HG03039 (cell line): ENCODE results near the gene BCDIN3D.

Source experiments
- ATAC-seq: cut with Tn5 transposase; IDR thresholded peaks from one replicate; pipeline ENCODE4 v1.9.1; 2021; ENCODE audit warnings: mild to moderate bottlenecking, moderate library complexity; ENCODE audit not compliant: unreplicated experiment

BCDIN3D gene

GRCh38 chr12:49823951-49824350 is 19.0 kb downstream of the BCDIN3D start:
- ATAC-seq = no peak

- no peak for ATAC-seq
Measured at GRCh38 chr12:49823350-49823749, 19.6 kb downstream of the BCDIN3D start.

- ATAC-seq = no peak
Measured at GRCh38 chr12:49821373-49822287, 21.3 kb downstream of the BCDIN3D start.

DNA sequence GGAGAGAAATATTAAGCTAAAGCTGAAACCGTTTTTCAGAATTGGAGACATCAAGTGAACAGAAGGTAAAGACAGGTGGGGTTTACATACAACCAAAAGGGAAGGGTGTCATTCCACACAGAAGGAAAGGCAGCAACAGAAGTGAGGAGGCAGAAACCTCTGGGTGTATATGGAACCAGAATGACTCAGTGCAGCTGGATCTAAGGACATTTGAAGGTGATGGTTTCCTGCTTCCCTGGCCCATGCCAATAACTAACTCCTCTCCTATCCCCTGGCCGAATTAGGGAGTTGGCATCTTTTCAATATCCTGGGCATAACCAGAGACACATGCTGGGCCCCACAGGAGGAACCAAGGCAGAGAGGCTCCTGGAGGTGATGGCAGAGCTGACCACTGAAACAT is 23.1 kb downstream of the BCDIN3D start:
- ATAC-seq = no peak

DNA sequence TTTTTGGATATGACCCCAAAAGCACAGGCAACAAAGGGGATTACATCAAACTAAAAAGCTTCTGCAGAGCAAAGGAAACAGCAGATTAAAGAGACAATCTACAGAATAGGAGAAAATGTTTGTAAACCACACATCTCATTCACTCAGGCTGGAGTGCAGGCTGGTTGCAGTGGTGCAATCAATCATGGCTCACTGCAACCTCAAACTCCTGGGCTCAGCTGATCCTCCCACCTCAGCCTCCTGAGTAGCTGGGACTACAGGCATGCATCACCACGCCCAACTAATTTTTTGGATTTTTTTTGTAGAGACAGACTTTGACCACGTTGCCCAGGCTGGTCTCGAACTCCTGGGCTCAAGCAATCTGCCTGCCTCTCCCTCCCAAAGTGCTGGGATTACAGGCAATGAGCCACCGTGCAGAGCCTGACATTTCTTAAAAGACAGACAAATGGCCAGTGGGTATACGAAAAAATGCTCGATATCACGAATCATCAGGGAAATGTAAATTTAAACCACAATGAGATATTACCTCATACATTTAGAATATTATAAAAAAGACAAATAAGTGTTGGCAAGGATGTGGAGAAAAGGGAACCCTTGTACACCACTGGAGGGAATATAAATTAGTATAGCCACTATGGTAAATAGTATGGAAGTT is 24.5 kb downstream of the BCDIN3D start:
- ATAC-seq = no peak

DNA sequence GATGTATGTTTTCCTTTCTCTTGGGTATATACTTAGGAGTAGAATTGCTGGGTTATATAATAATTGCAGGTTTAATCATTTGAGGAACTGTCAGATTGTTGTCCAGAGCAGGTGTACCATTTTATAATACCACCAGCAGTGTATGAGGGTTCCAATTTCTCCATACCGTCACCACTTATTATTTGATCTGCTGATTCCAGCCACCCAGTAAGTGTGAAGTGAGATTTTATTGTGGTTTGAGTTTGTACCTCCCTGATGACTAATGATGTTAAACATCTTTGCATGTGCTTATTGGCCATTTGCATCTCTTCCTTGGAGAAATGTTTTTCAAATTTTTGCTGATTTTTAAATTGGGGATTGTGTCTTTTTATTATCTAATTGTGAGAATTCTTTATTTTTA is 29.8 kb downstream of the BCDIN3D start:
- no peak for ATAC-seq

DNA sequence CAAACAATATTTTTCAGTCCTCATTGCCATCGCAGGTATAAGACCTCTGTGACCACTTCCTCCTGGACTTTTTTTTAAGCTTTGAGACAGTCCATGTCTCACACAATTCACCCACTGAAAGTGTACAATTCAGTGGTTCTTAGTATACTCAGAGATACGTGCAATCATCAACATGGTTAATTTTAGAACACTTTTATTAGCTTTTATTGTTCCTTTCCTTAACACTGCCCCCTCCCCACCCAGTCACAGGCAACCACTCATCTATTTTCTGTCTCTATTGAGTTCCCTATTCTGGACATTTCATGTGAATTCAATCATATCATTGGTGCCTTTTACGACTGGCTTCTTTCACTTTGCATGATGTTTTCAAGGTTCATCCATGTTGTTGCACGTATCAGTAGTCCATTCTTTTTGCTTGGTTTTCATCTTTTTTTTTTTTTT is 30.9 kb downstream of the BCDIN3D start:
- ATAC-seq = no peak

DNA sequence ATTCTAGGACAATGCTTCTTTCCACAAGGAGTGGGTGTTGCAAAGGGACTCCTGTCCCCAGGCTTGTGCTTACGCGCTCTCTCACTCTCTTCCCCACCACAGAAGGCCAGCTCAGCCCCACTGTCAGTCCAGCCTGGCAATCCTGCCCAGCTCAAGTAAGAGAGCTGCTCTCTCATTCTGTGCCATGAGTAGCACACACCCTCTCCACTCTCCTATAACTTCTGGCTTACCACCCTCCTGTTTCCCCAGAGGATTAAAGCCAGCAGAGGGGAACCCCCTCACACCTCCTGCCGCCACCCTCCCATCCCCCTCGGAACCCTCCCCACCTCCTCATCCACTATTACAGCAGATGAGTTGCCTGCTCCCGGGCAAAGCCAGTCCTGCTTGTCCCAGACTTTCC is 31.8 kb downstream of the BCDIN3D start:
- no peak for ATAC-seq

DNA sequence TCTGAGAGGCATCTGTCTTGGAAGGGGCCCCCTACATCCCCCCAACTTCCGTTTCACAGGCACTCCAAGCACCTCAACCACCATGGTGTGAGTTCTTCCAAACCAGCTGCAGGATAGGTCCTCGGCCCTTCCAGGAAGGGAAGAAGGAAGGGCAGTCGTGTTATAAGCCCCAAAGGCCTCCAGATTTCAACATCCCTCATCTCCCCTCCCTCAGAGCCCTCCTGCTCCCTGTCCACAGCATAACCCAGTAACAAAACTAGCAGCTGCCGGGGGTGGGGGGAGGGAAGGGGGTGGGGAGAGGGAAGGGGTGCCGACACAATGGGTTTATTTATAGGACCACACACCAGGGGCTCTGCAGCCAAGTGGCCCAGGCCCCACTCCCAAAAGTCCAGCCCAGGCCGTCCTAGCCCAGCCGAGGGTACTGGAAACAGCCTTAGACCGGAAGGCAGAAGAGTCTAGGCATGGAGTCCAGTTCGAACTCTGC is 33.0 kb downstream of the BCDIN3D start:
- no peak for ATAC-seq

- ATAC-seq = no peak
Measured at GRCh38 chr12:49809381-49809905, 33.5 kb downstream of the BCDIN3D start.

- ATAC-seq = no peak
Measured at GRCh38 chr12:49808686-49809380, 34.1 kb downstream of the BCDIN3D start.

GRCh38 chr12:49807991-49808580 is 34.8 kb downstream of the BCDIN3D start:
- no peak for ATAC-seq

DNA sequence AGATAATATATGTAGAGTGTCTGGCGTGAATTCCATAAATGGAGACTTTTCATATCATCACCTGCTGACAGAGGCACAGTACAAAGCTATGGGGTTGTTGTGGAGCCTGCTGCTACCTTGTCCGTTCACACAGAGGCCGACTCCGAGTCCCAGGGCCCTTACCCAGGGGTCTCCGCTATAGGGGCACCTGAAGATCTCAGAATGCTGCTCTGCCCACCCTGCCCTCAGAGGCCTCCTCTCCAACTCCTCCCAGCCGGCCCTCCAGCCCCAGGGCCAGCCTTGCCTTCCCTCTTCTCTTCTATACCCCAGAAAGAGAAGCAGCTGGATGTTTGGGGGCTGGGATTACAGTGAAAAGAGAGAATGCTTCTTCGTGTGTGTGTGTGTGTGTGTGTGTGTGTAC is 36.0 kb downstream of the BCDIN3D start:
- no peak for ATAC-seq

DNA sequence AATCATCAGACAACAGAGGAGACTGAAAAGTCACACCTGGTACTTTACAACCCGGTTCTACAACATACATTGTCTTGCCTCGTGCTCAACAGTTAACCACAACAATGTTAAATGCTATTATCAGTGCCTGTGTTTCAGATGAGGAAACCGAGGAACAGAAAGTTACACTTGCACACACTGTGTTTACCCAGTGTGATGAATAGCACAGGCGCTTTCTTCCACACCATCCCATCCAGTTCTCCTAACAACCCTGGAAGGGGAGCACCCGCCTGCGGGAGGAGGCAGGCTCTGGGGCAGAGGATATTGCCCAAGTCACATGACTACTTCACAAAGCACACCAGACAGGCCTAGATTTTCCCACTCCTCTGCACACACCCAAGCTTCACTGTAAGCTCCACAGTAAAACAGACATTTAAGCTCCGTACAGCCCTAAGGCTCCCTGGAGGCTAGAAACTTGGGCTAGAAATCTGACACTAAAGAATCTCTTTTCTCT is 36.5 kb downstream of the BCDIN3D start:
- no peak for ATAC-seq

- ATAC-seq = no peak
Measured at GRCh38 chr12:49805409-49805808, 37.5 kb downstream of the BCDIN3D start.

DNA sequence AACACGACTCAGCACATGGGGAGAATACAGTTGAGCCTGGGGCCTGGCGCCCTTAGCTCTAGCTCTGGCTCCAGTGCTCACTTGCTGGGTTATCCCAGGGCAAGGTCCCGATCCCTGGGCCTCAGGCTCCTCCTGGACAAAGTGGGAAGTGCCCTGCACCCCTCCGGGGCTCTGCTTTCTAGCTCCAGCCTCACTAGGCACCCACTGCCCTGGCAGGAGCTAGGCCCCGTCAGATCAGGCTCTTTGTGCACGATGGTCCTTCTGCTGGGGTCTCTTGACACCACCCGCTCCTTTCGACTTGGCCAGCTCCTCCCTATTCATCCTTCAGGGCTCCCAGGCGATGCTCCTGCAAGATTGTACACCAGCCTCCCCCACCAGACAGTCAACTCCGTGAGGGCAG is 38.1 kb downstream of the BCDIN3D start:
- no peak for ATAC-seq

DNA sequence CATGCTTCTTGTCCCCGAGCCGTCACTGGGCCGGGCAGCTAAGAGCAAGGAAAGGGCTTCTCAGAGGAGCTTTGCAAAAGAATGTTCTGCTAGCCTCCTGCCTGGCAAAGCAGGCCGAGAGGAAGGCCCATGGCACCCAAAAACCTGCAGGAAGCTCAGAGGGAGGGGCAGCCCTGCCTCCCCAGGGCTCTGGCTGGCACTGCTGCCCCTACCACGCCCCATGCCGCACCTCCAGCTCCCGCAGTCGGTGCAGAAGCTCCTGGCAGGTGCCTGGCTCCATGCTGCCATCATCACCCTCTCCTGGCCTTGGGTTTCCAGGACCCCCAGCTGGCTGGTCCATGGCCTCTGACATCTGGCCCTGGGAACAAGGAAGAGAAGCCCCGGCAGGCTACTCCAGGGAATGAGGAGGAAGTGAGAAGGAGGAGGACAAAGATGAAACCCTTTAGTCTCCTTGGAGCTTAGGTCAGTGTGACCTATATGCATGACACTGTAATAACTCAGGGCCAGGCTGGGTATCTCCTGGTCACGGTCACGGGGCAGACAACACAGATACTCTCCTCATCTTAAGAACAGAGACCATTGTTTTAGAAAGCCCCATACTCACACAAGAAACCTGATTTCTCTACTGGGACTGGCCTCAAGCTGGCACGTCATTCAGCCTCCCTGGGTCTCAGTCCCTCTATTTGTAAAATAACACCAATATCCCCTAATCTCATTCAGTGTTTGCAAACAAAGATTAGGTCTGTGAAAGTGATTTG is 39.0 kb downstream of the BCDIN3D start:
- ATAC-seq = no peak

DNA sequence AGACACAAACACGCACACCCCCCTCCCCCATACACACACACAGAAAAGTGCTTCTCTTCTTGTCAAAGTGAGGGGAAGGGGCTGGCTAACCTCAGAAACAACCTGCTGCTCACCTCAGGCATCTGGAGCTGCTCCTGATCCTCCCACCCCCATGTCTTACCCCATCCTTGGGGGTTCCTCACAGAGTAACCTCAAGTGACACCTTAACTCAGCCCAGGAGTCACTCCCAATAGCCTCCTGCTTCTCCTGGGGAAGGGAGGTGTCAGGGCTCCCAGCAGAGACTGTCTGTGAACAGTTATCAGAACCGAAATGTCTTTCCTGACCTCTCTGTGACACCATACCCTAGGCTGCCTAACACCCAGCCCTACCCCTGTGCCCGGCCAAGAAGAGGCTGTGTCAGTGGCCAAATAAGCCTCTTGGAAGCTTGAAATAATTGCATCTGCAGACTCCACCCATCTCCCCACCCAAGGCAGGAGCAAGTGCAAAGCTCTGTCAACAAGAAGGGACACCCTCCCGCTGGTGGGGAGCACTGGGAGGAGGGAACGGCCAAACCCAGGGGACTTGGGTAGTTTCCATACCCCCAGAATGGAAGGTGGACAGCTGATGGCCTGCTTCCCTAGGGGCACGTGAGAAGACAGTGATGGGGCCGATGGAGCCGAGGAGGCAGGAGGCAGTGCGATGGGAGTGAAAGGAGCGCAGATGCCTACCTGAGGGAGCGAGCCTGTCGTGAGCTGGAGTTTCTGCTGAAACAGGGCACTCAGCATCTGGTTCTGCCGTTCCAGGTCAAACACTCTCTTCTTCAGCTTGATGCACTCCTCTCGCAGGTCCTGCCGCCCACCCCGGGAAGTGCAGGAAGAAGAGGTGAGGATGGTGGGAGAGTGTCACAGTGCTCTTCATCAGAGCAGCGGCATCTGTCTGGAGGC is 41.5 kb downstream of the BCDIN3D start:
- ATAC-seq = no peak
